HepG2 (cell line): ENCODE data around the gene PLSCR5. TPM values are rescaled to one million over a fixed set of nuclear protein-coding genes. Genes with fewer than 3 reads are reported as not detected.

Experiments used
- ADNP ChIP-seq: sonication (generic); formaldehyde crosslinking; IDR thresholded peaks from 2 replicates; pipeline ENCODE4 v1.4.0; 2020; ENCODE audit warnings: missing genetic modification reagents
- ATF1 ChIP-seq: IDR thresholded peaks from 2 replicates; pipeline ENCODE4 v1.6.1; 2016; ENCODE audit warnings: mild to moderate bottlenecking, control low read depth
- FIP1L1 ChIP-seq: fragments of 200-400 bp; formaldehyde crosslinking; IDR thresholded peaks from 2 replicates; pipeline ENCODE4 v1.6.1; 2018; ENCODE audit warnings: low read depth, mild to moderate bottlenecking, low read length, moderate library complexity, borderline replicate concordance; ENCODE audit not compliant: insufficient read depth
- FLYWCH1 ChIP-seq: sonication (generic); formaldehyde crosslinking; IDR thresholded peaks from 2 replicates; pipeline ENCODE4 v1.8.1; 2023; ENCODE audit warnings: mild to moderate bottlenecking, missing genetic modification reagents
- HHEX ChIP-seq: IDR thresholded peaks from 2 replicates; pipeline ENCODE4 v1.6.1; 2016; ENCODE audit warnings: control low read depth
- IKZF4 ChIP-seq: sonication (generic); formaldehyde crosslinking; IDR thresholded peaks from 2 replicates; pipeline ENCODE4 v1.5.1; 2020; ENCODE audit warnings: borderline replicate concordance, mild to moderate bottlenecking, low read depth, missing genetic modification reagents; ENCODE audit errors: not compliant biosample characterization
- IRF2 ChIP-seq: IDR thresholded peaks from 2 replicates; pipeline ENCODE4 v1.6.1; 2018; ENCODE audit warnings: missing genetic modification reagents, missing compliant biosample characterization
- MED13 ChIP-seq: sonication (generic); formaldehyde crosslinking; IDR thresholded peaks from 2 replicates; pipeline ENCODE4 v1.5.0; 2020; ENCODE audit warnings: missing genetic modification reagents
- PHF8 ChIP-seq: sonication (generic); formaldehyde crosslinking; IDR thresholded peaks from 2 replicates; pipeline ENCODE4 v1.5.0; 2020; ENCODE audit warnings: missing genetic modification reagents
- PLSCR1 ChIP-seq: sonication (generic); formaldehyde crosslinking; IDR thresholded peaks from 2 replicates; pipeline ENCODE4 v1.5.0; 2020; ENCODE audit warnings: missing genetic modification reagents, mild to moderate bottlenecking, borderline replicate concordance
- POLR2A ChIP-seq, 2 experiments: IDR thresholded peaks; 2 replicates each; pipeline ENCODE4 v1.6.1; 2011; ENCODE audit warnings: low read depth in 2 of 2, low read length in 2 of 2, mild to moderate bottlenecking in 1 of 2, moderate library complexity in 1 of 2; ENCODE audit not compliant: insufficient read depth in 1 of 2
- RFX5 ChIP-seq: IDR thresholded peaks from 2 replicates; pipeline ENCODE4 v1.6.1; 2011; ENCODE audit warnings: low read depth, low read length, improper control_type of control experiment
- RORA ChIP-seq: sonication (generic); formaldehyde crosslinking; IDR thresholded peaks from 2 replicates; pipeline ENCODE4 v1.5.0; 2020; ENCODE audit warnings: mild to moderate bottlenecking, missing genetic modification reagents, moderate library complexity
- SP2 ChIP-seq: sonication (generic); formaldehyde crosslinking; IDR thresholded peaks from 2 replicates; pipeline ENCODE4 v1.5.1; 2020; ENCODE audit warnings: mild to moderate bottlenecking, missing genetic modification reagents
- STAT5B ChIP-seq: sonication (generic); formaldehyde crosslinking; IDR thresholded peaks from 2 replicates; pipeline ENCODE4 v1.4.0; 2020; ENCODE audit warnings: missing genetic modification reagents
- SUZ12 ChIP-seq: fragments of 150-350 bp; IDR thresholded peaks from 2 replicates; pipeline ENCODE4 v1.6.1; 2014; ENCODE audit warnings: low read depth, low read length
- ZNF33B ChIP-seq: sonication (generic); formaldehyde crosslinking; IDR thresholded peaks from 2 replicates; pipeline ENCODE4 v1.5.1; 2020; ENCODE audit warnings: mild to moderate bottlenecking, missing genetic modification reagents
- ZNF432 ChIP-seq: sonication (generic); formaldehyde crosslinking; IDR thresholded peaks from 2 replicates; pipeline ENCODE4 v1.5.0; 2020; ENCODE audit warnings: missing genetic modification reagents, mild to moderate bottlenecking, borderline replicate concordance
- ZNF646 ChIP-seq: sonication (generic); formaldehyde crosslinking; IDR thresholded peaks from 2 replicates; pipeline ENCODE4 v1.9.0; 2021; ENCODE audit warnings: mild to moderate bottlenecking, missing genetic modification reagents
- ZNF777 ChIP-seq: sonication (generic); formaldehyde crosslinking; IDR thresholded peaks from 2 replicates; pipeline ENCODE4 v1.4.0; 2020; ENCODE audit warnings: missing genetic modification reagents
- ZNF788 ChIP-seq: sonication (generic); formaldehyde crosslinking; IDR thresholded peaks from 2 replicates; pipeline ENCODE4 v1.5.0; 2020; ENCODE audit warnings: mild to moderate bottlenecking, missing genetic modification reagents, borderline replicate concordance
- ZSCAN9 ChIP-seq: IDR thresholded peaks from 2 replicates; pipeline ENCODE4 v1.6.1; 2016; ENCODE audit warnings: borderline replicate concordance
- polyA plus RNA-seq, 8 experiments: library from polyadenylated mRNA; depleted of rRNA in 3 of 8; stranded (reverse) in 7 of 8; unstranded in 1 of 8; fragments of >200 nt; fragmentation: Illumina TruSeq in 4 of 8; extraction: Trizol in 4 of 8; gene quantifications; 2 replicates each; pipeline versions ENCODE4 v1.2.1 to v1.2.3, GENCODE V29; 2011 to 2016; ENCODE audit warnings: low read depth in 4 of 8, missing spikeins in 1 of 8, mixed read lengths in 1 of 8; ENCODE audit not compliant: insufficient read depth in 1 of 8
- total RNA-seq, 5 experiments: library from RNA; depleted of rRNA; stranded (reverse); fragments of >200 nt; fragmentation: Illumina TruSeq; extraction: Trizol; gene quantifications; 2 replicates each; pipeline ENCODE4 v1.2.3, GENCODE V29; 2016; ENCODE audit warnings: low read depth in 1 of 5
- TF ChIP-seq, protein P1 (sequence below): sonication (generic); formaldehyde crosslinking; conservative IDR thresholded peaks from 2 replicates; pipeline ENCODE4 v1.8.0; 2022; ENCODE audit warnings: mild to moderate bottlenecking, moderate library complexity, missing genetic modification reagents

PLSCR5 gene
- total and polyA plus RNA-seq, 2 of the 13 experiments (the other 11 are each of a cell fraction or from before 2014, with no cell fraction given) = 0.50 TPM; not detected in 1

DNA sequence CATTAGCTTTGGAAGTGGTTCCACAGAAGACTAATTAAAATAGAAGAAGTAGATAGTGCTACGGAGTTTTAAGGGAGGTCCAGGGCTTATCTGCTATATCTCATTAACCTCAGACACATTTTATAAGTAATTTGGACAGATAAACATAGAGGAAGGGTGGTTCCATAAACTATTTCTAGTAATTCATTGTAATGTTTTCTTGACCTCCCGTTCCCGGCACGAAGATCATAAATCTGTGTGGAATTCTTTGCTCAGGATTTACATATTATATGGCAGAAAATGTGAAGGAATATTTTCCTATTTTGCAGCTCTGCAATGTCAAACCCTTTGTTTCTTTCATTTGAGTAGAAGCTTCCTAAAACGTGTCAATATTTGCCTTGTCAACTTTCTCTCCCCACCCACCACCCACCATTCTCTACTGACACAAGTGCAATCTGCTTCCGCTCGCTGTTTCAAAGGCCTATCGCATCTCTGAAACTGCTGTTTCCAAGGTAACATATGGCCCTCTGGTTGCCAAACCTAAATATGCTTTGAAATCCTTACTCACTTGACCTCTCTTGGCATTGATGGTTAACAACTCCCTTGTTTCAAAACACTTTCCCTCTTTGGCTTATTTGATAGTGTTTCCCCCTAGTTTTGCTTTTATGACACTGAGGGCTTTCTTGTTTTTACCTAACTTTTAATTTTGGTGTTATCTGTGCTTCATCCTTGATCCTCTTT lies 21.4 kb upstream of the PLSCR5 start (continued):
- no peak for TF ChIP-seq POLR2A (IDR thresholded peaks at IDR 0.05; ENCODE audit: insufficient read depth in 1 of 2, low read depth in 2 of 2, low read length in 2 of 2)
- TF ChIP-seq ZNF646 (CRISPR knock-in tag) = no peak
- TF ChIP-seq FIP1L1 = no peak
- no peak for TF ChIP-seq ZNF432 (CRISPR knock-in tag)
- TF ChIP-seq, protein P1, sequence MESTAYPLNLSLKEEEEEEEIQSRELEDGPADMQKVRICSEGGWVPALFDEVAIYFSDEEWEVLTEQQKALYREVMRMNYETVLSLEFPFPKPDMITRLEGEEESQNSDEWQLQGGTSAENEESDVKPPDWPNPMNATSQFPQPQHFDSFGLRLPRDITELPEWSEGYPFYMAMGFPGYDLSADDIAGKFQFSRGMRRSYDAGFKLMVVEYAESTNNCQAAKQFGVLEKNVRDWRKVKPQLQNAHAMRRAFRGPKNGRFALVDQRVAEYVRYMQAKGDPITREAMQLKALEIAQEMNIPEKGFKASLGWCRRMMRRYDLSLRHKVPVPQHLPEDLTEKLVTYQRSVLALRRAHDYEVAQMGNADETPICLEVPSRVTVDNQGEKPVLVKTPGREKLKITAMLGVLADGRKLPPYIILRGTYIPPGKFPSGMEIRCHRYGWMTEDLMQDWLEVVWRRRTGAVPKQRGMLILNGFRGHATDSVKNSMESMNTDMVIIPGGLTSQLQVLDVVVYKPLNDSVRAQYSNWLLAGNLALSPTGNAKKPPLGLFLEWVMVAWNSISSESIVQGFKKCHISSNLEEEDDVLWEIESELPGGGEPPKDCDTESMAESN = peak; percentile 50; the same call in 1 of the 2 replicates
- no peak for TF ChIP-seq SUZ12
- TF ChIP-seq RORA (CRISPR knock-in tag) = no peak
- TF ChIP-seq IRF2 (CRISPR knock-in tag) = peak; percentile 88
- peak; percentile 65; the same call in 1 of the 2 replicates for TF ChIP-seq ZSCAN9
- 0 out of 2 replicates have a peak, but pooled peaks have one; percentile 34 for TF ChIP-seq ZNF33B (CRISPR knock-in tag)
- TF ChIP-seq RFX5 = peak; percentile 74; the same call in 1 of the 2 replicates
- 0 out of 2 replicates have a peak, but pooled peaks have one; percentile 31 for TF ChIP-seq ATF1 (CRISPR knock-in tag)
- no peak for TF ChIP-seq STAT5B (CRISPR knock-in tag)
- TF ChIP-seq ADNP (CRISPR knock-in tag) = no peak
- TF ChIP-seq PLSCR1 (CRISPR knock-in tag) = no peak
- no peak for TF ChIP-seq ZNF777
- no peak for TF ChIP-seq SP2 (CRISPR knock-in tag)
- TF ChIP-seq IKZF4 (CRISPR knock-in tag) = no peak
- TF ChIP-seq HHEX (CRISPR knock-in tag) = peak; percentile 77
- TF ChIP-seq ZNF788 (CRISPR knock-in tag) = peak; percentile 73; the same call in 1 of the 2 replicates
- TF ChIP-seq MED13 = no peak
- TF ChIP-seq FLYWCH1 (CRISPR knock-in tag) = no peak
- no peak for TF ChIP-seq PHF8 (CRISPR knock-in tag)
